RKO (cell line): ENCODE data around the gene HTR1B.

Experiments used
- DNase-seq: peaks from one replicate; pipeline ENCODE4 v3.0.0-alpha.2; 2016; ENCODE audit warnings: low spot score

HTR1B gene

GRCh38 chr6:77455271-77455670, 8.0 kb downstream of the HTR1B start:
- no peak for DNase-seq

- DNase-seq, result no peak
Measured at GRCh38 chr6:77454386-77454785, 8.9 kb downstream of the HTR1B start.

- no peak for DNase-seq
Measured at GRCh38 chr6:77451466-77451865, 11.8 kb downstream of the HTR1B start.

- DNase-seq, result no peak
Measured at GRCh38 chr6:77450924-77451323, 12.4 kb downstream of the HTR1B start.

- no peak for DNase-seq
Measured at GRCh38 chr6:77448546-77448945, 14.7 kb downstream of the HTR1B start.

GRCh38 chr6:77447254-77447653, 16.0 kb downstream of the HTR1B start:
- peak; percentile 11 for DNase-seq

GRCh38 chr6:77446249-77446648, 17.0 kb downstream of the HTR1B start:
- DNase-seq, result no peak

GRCh38 chr6:77445214-77445613, 18.1 kb downstream of the HTR1B start:
- no peak for DNase-seq

GRCh38 chr6:77440206-77440976, 22.9 kb downstream of the HTR1B start:
- no peak for DNase-seq

GRCh38 chr6:77433888-77434287, 29.4 kb downstream of the HTR1B start:
- no peak for DNase-seq

- DNase-seq, result no peak
Measured at GRCh38 chr6:77430504-77430903, 32.8 kb downstream of the HTR1B start.

- no peak for DNase-seq
Measured at GRCh38 chr6:77425671-77426070, 37.6 kb downstream of the HTR1B start.

GRCh38 chr6:77425216-77425615, 38.1 kb downstream of the HTR1B start:
- DNase-seq, result no peak

- DNase-seq, result no peak
Measured at GRCh38 chr6:77424761-77425160, 38.5 kb downstream of the HTR1B start.

- DNase-seq, result no peak
Measured at GRCh38 chr6:77416839-77417238, 46.5 kb downstream of the HTR1B start.

- no peak for DNase-seq
Measured at GRCh38 chr6:77415706-77416105, 47.6 kb downstream of the HTR1B start.
